Endodermal cell (in vitro differentiated cells): ENCODE measurements around the gene B4GALNT1. TPM values are rescaled to one million over a fixed set of nuclear protein-coding genes. Genes with fewer than 3 reads are reported as not detected.
A peak's percentile ranks its signal among the peaks of the same experiment; 100 is the strongest.

Experiments used
- DNase-seq: peaks from one replicate; pipeline ENCODE4 v3.0.0-alpha.2; 2017
- H3K27ac ChIP-seq: 2 replicates; pipeline ENCODE4 v1.5.1; 2013; ENCODE audit warnings: mild to moderate bottlenecking, low read depth, low read length, moderate library complexity
- H3K27me3 ChIP-seq: 2 replicates; pipeline ENCODE4 v1.6.1; 2013; ENCODE audit warnings: mild to moderate bottlenecking, low read length, moderate library complexity; ENCODE audit not compliant: insufficient read depth, control insufficient read depth, poor library complexity, severe bottlenecking
- H3K36me3 ChIP-seq: 2 replicates; pipeline ENCODE4 v1.7.0; 2013; ENCODE audit warnings: mild to moderate bottlenecking, low read length, moderate library complexity; ENCODE audit not compliant: control insufficient read depth, insufficient read depth
- H3K4me1 ChIP-seq: one replicate; pipeline ENCODE4 v1.7.0; 2013; ENCODE audit warnings: low read length; ENCODE audit not compliant: control insufficient read depth, insufficient read depth
- H3K4me3 ChIP-seq: 2 replicates; pipeline ENCODE4 v1.5.1; 2013; ENCODE audit warnings: mild to moderate bottlenecking, low read length, moderate library complexity
- H3K9ac ChIP-seq: 2 replicates; pipeline ENCODE4 v1.6.1; 2013; ENCODE audit warnings: mild to moderate bottlenecking, low read length, moderate library complexity; ENCODE audit not compliant: poor library complexity, severe bottlenecking; ENCODE audit errors: extremely low read depth
- H3K9me3 ChIP-seq: 2 replicates; pipeline ENCODE4 v1.6.1; 2013; ENCODE audit warnings: mild to moderate bottlenecking, low read length, moderate library complexity; ENCODE audit not compliant: control insufficient read depth
- H3K27ac Mint-ChIP-seq: 2 replicates; pipeline ENCODE4 v1.8.0; 2020; ENCODE audit warnings: mixed read lengths
- H3K27me3 Mint-ChIP-seq: 2 replicates; pipeline ENCODE4 v1.8.0; 2021; ENCODE audit warnings: mild to moderate bottlenecking, mixed read lengths; ENCODE audit not compliant: insufficient read depth
- H3K36me3 Mint-ChIP-seq: 2 replicates; pipeline ENCODE4 v1.8.0; 2020; ENCODE audit warnings: low read depth, mixed read lengths
- H3K4me1 Mint-ChIP-seq: 2 replicates; pipeline ENCODE4 v1.8.0; 2020; ENCODE audit warnings: mixed read lengths
- H3K4me3 Mint-ChIP-seq: 2 replicates; pipeline ENCODE4 v1.8.0; 2020; ENCODE audit warnings: mild to moderate bottlenecking, moderate library complexity, mixed read lengths
- H3K9me3 Mint-ChIP-seq: 2 replicates; pipeline ENCODE4 v1.8.0; 2020; ENCODE audit warnings: mild to moderate bottlenecking, mixed read lengths
- WGBS, 2 experiments: methylation state at CpG; one replicate each; pipeline versions ENCODE4 v1.1.5 to v1.1.7; 2013; ENCODE audit warnings: missing lambda C conversion rate in 2 of 2, mixed read lengths in 1 of 2; ENCODE audit not compliant: insufficient coverage in 1 of 2, insufficient read length in 1 of 2; 5-methylcytosine and 5-hydroxymethylcytosine counted together
- total RNA-seq, 2 donors: library from RNA; stranded (reverse); fragmentation: NEBNext Ultra II Directional in 1 of 2; extraction: Animal tissue kit (Norgen Biotek cat#: 25700) in 1 of 2; gene quantifications; 2 replicates in 1 of 2; 3 replicates in 1 of 2; pipeline ENCODE4 v1.2.1, GENCODE V29; 2021
- TF ChIP-seq, protein P1 (sequence below): fragments of 200-600 bp; sonication (generic); conservative IDR thresholded peaks from 2 replicates; pipeline ENCODE4 v1.5.0; 2021; ENCODE audit warnings: antibody characterized with exemption, mild to moderate bottlenecking

Gene B4GALNT1
- total RNA-seq, 2 donors from 2014 or later: 0.49 to 0.66 TPM

DNA sequence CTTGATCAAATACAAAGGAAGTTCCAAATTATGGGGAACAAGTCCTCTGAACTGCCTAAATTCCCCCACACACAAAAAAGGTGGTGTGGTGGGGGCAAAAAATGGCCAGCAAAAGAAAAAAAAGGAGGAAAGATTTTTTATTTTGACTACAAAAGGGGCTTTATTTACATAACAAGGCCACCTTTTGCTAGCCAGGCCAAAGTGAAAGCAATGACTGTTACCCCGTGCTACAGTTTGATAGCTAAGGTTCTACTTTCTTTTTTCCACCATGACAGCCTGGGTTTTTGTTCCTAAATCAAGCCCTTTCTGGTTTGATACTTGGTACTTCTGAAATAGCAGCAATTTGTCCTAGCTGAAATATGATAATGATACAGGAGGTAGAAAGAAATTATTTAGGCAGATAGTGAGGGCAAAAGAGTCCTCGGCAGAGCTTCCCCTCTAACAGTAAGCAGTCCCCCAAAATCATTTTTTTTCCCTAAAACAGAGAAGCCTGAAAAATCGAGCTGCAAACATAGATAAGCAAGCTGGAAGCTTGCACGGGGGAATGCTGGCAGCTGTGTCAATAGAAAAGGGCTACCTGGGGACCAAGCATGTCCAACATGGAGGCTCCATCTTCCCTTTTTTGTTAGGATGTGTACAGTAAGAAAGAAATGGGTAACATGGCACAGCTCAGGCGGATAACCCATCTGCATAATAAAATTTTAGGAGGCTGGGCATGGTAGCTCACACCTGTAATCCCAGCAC lies 8.9 kb upstream of the B4GALNT1 start:
- TF ChIP-seq, protein P1, sequence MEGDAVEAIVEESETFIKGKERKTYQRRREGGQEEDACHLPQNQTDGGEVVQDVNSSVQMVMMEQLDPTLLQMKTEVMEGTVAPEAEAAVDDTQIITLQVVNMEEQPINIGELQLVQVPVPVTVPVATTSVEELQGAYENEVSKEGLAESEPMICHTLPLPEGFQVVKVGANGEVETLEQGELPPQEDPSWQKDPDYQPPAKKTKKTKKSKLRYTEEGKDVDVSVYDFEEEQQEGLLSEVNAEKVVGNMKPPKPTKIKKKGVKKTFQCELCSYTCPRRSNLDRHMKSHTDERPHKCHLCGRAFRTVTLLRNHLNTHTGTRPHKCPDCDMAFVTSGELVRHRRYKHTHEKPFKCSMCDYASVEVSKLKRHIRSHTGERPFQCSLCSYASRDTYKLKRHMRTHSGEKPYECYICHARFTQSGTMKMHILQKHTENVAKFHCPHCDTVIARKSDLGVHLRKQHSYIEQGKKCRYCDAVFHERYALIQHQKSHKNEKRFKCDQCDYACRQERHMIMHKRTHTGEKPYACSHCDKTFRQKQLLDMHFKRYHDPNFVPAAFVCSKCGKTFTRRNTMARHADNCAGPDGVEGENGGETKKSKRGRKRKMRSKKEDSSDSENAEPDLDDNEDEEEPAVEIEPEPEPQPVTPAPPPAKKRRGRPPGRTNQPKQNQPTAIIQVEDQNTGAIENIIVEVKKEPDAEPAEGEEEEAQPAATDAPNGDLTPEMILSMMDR: no peak
- Histone ChIP-seq H3K27ac (no peak overlapping the region), H3K36me3 (no peaks in the 10 kb centered on the region), H3K4me3 (no peak overlapping the region), H3K9me3 (peaks cover 20% of the 10 kb centered on the region), H3K9ac (no peak overlapping the region), H3K4me1 (no peaks in the 10 kb centered on the region), H3K27me3 (peaks cover 4% of the 10 kb centered on the region)
- Mint-ChIP-seq H3K27ac (no peak overlapping the region), H3K4me1 (no peaks in the 10 kb centered on the region), H3K27me3 (peaks cover 21% of the 10 kb centered on the region), H3K4me3 (no peak overlapping the region), H3K36me3 (no peaks in the 10 kb centered on the region), H3K9me3 (peaks cover 47% of the 10 kb centered on the region)
- DNase-seq: no peak
- 73 to 78% methylated on average over 4 to 5 of the region's 5 CpGs for WGBS, 2 experiments

DNA sequence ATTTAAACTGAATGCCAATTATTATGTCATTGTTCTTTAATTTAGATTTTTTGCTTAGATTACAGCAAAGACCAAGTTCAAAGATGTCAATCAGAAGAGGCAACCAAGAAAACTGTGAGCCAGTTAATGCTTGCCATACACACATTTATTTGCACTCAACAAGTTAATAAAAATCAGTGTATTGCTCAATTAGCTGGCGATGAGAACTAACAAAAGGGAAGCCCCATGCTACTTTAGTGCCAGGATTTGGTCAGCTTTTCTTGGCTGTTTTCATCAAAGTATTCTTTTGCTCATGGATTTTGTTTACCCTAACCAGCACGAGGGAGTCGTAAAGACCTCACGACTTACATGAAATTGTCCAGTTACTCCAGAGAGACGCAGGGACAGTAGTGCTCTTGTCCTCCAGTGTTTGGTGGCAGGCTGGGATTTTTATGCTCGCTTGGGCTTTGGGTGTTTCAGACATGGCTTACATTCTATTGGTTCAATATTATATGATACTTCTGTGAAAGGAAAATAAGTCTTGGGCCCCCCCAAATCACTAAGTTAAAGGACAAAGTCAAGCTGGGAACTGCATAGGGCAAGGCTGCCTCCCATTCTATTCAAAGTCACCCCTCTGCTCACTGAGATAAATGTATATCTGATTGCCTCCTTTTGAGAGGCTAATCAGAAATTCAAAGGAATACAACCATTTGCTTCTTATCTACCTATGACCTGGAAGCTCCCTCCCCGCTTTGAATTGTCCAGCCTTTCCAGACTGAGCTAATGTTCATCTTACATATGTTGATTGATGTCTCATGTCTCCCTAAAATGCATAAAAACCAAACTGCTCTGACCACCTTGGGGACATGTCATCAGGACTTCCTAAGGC lies 7.4 kb upstream of the B4GALNT1 start:
- Mint-ChIP-seq H3K27me3 (peaks cover 24% of the 10 kb centered on the region), H3K9me3 (peaks cover 38% of the 10 kb centered on the region), H3K4me1 (no peaks in the 10 kb centered on the region), H3K36me3 (no peaks in the 10 kb centered on the region), H3K4me3 (no peak overlapping the region), H3K27ac (no peak overlapping the region)
- no peak overlapping the region for H3K9ac ChIP-seq
- TF ChIP-seq, protein P1: no peak
- peaks cover 6% of the 10 kb centered on the region for H3K27me3 ChIP-seq
- H3K27ac ChIP-seq: no peak overlapping the region
- no peak overlapping the region for H3K4me3 ChIP-seq
- DNase-seq: peak; percentile 22
- H3K4me1 ChIP-seq: no peaks in the 10 kb centered on the region
- H3K9me3 ChIP-seq: peaks cover 14% of the 10 kb centered on the region
- no peaks in the 10 kb centered on the region for H3K36me3 ChIP-seq
- WGBS, 2 experiments: 83 to 85% methylated on average over 6 to 7 of the region's 7 CpGs

DNA sequence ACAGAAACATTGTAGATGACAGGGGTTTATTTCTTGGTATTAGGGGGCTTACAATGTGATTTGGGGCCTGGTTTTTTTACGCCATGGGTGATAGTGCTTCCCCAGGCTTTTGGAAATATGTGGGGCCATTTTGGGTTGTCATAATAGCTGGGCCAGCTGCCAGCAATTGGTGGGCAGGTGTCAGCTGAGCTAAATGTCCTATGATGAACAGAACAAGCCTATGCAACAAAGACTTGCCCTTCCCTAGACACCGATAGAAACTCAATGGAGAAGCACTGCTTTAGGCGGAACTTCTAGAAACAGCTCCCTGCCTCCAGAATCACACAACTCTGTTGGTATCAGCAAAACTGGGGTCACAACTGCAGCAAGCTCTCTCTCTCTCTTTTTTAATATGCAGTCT lies 5.1 kb upstream of the B4GALNT1 start:
- WGBS, 2 experiments: 88% methylated on average over 3 of the region's 3 CpGs
- Mint-ChIP-seq H3K4me3 (no peak overlapping the region), H3K27me3 (peaks cover 45% of the 10 kb centered on the region), H3K36me3 (no peaks in the 10 kb centered on the region), H3K9me3 (peaks cover 17% of the 10 kb centered on the region), H3K4me1 (no peaks in the 10 kb centered on the region), H3K27ac (no peak overlapping the region)
- Histone ChIP-seq H3K4me3 (no peak overlapping the region), H3K4me1 (no peaks in the 10 kb centered on the region), H3K36me3 (no peaks in the 10 kb centered on the region), H3K9ac (no peak overlapping the region), H3K9me3 (no peaks in the 10 kb centered on the region), H3K27ac (no peak overlapping the region), H3K27me3 (peaks cover 29% of the 10 kb centered on the region)
- TF ChIP-seq, protein P1: no peak
- no peak for DNase-seq
